Parathyroid adenoma (tissue), 2 donors: ENCODE results near the gene SPO11.

Experiments
- H2AFZ ChIP-seq: fragments of 300-600 bp; sonication (generic); one replicate; pipeline ENCODE4 v1.7.0; 2017; ENCODE audit warnings: antibody characterized with exemption, mild to moderate bottlenecking
- H3K27ac ChIP-seq: fragments of 300-600 bp; sonication (generic); one replicate; pipeline ENCODE4 v1.7.0; 2017
- H3K27me3 ChIP-seq: fragments of 300-600 bp; sonication (generic); one replicate; pipeline ENCODE4 v1.7.0; 2017; ENCODE audit warnings: low read length; ENCODE audit not compliant: control insufficient read depth, insufficient read depth
- H3K36me3 ChIP-seq: fragments of 300-600 bp; sonication (generic); one replicate; pipeline ENCODE4 v1.7.0; 2017; ENCODE audit warnings: low read length; ENCODE audit not compliant: control insufficient read depth, insufficient read depth
- H3K4me1 ChIP-seq: fragments of 300-600 bp; sonication (generic); one replicate; pipeline ENCODE4 v1.7.0; 2017; ENCODE audit warnings: control low read depth
- H3K4me2 ChIP-seq: fragments of 300-600 bp; sonication (generic); one replicate; pipeline ENCODE4 v1.7.0; 2017; ENCODE audit warnings: low read length
- H3K4me3 ChIP-seq: fragments of 300-600 bp; sonication (generic); one replicate; pipeline ENCODE4 v1.7.0; 2017; ENCODE audit warnings: low read depth, low read length
- H3K79me2 ChIP-seq: fragments of 300-600 bp; sonication (generic); one replicate; pipeline ENCODE4 v1.7.0; 2017; ENCODE audit warnings: control low read depth
- H3K9ac ChIP-seq: fragments of 300-600 bp; sonication (generic); one replicate; pipeline ENCODE4 v1.7.0; 2017; ENCODE audit warnings: mild to moderate bottlenecking
- H3K9me3 ChIP-seq: fragments of 300-600 bp; sonication (generic); one replicate; pipeline ENCODE4 v1.7.0; 2017; ENCODE audit warnings: low read length; ENCODE audit not compliant: control insufficient read depth
- TF ChIP-seq, protein P1 (sequence below): fragments of 300-600 bp; sonication (generic); IDR thresholded peaks from one replicate; pipeline ENCODE4 v1.7.0; 2017; ENCODE audit warnings: antibody characterized with exemption, mild to moderate bottlenecking
- donor health status: primary hyperparathyroidism.

The SPO11 gene

DNA sequence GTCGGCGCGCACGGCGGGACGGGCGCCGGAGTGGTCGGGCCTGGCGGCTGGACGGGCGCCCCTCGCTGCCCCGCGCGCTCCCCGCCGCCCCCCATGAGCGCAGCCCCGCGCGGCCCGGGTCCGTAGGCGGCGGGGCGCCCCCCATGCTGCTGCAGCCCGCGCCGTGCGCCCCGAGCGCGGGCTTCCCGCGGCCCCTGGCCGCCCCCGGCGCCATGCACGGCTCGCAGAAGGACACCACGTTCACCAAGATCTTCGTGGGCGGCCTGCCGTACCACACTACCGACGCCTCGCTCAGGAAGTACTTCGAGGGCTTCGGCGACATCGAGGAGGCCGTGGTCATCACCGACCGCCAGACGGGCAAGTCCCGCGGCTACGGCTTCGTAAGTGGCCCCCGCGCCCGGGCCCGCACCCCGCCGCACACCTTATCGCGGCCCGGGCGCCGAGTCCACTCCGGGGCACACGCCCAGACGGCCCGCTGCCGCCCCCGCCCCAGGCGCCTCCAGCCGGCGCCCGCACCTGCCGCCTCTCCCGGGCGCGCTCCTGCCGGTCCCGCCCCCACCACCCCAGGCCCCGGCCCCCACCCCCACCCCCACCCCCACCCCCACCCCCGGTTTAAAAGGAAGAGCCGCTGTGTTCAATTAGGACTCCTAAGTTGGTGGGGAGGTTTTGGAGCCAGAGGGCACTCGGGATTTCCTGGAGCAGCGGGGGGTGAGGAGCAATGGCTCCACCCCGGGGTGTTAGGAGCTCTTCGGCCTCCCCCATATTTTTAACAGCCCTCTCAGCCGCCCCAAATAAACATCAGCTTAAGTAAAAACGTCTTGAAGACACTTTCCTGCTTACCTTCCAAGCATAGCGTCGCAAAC lies 62.1 kb downstream of the SPO11 start:
- Histone ChIP-seq H3K4me1 (no peaks in the 10 kb centered on the region), H3K27ac (no peak overlapping the region), H3K4me3 (peak overlapping the region; percentile 44), H3K4me2 (peak overlapping the region; percentile 68), H3K36me3 (no peaks in the 10 kb centered on the region), H2AFZ (peak overlapping the region; percentile 88), H3K9ac (no peak overlapping the region), H3K79me2 (no peaks in the 10 kb centered on the region), H3K9me3 (no peaks in the 10 kb centered on the region), H3K27me3 (no peaks in the 10 kb centered on the region)
- TF ChIP-seq, protein P1, sequence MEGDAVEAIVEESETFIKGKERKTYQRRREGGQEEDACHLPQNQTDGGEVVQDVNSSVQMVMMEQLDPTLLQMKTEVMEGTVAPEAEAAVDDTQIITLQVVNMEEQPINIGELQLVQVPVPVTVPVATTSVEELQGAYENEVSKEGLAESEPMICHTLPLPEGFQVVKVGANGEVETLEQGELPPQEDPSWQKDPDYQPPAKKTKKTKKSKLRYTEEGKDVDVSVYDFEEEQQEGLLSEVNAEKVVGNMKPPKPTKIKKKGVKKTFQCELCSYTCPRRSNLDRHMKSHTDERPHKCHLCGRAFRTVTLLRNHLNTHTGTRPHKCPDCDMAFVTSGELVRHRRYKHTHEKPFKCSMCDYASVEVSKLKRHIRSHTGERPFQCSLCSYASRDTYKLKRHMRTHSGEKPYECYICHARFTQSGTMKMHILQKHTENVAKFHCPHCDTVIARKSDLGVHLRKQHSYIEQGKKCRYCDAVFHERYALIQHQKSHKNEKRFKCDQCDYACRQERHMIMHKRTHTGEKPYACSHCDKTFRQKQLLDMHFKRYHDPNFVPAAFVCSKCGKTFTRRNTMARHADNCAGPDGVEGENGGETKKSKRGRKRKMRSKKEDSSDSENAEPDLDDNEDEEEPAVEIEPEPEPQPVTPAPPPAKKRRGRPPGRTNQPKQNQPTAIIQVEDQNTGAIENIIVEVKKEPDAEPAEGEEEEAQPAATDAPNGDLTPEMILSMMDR = no peak

DNA sequence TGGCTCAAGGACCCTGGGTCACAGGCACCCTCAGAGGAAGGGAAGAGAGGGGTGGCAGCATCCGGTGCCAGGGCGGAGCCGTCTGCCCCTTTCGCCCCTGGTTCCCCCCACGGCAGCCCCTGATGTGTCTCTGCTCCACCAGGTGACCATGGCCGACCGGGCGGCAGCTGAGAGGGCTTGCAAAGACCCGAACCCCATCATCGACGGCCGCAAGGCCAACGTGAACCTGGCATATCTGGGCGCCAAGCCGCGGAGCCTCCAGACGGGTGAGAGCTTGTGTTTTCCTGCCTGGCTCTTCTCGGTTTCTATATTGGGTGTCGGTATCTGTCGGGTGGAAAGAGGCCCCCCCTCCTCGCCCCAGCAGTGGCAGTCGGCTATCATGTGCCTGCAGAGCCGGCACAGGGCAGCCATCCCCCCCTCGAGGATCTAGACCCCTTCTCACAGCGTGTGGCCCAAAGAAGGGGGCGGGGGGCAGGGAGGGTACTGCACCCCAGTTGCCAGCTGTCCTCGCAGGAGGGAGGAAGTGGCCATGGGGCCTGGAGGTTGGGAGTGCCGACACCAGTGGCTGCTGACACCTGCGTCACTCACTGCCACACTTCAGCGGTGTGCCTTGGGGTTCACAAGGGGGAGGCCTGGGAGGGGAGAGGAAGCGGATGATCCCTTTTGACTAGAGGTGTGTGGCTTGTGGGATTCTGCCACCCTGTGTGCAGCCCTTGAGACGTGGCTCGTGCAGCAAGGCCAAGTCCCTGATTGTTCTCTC lies 63.1 kb downstream of the SPO11 start:
- TF ChIP-seq, protein P1 = no peak
- H3K79me2 ChIP-seq = no peaks in the 10 kb centered on the region
- no peaks in the 10 kb centered on the region for H3K9me3 ChIP-seq
- no peak overlapping the region for H2AFZ ChIP-seq
- H3K27me3 ChIP-seq = no peaks in the 10 kb centered on the region
- peak overlapping the region; percentile 66 for H3K4me2 ChIP-seq
- no peak overlapping the region for H3K27ac ChIP-seq
- no peaks in the 10 kb centered on the region for H3K4me1 ChIP-seq
- H3K9ac ChIP-seq = no peak overlapping the region
- peak overlapping the region; percentile 36 for H3K4me3 ChIP-seq
- no peaks in the 10 kb centered on the region for H3K36me3 ChIP-seq
